ENCODE data around the gene ZCCHC17.
"Not testable (repeated sequence)": the region's sequence is repeated elsewhere in the genome, so short reads cannot be mapped to it uniquely, and the experiment has no call there.

- not testable (repeated sequence) for TF ChIP-seq POLR2AphosphoS5 (IDR thresholded peaks at IDR 0.05; ENCODE audit: low read depth, low read length); POLR2A (IDR thresholded peaks at IDR 0.05; ENCODE audit: low read depth, low read length); TAF1 (IDR thresholded peaks at IDR 0.05; ENCODE audit: borderline replicate concordance, low read depth, low read length)
Observed at GRCh38 chr1:31287791-31288190, 9.0 kb upstream of the ZCCHC17 start.
